Mucosa of stomach (tissue), 1 donor: ENCODE results near the gene CCNI.

Experiments used
- H3K27me3 ChIP-seq: one replicate; pipeline ENCODE4 v1.7.0; 2013; ENCODE audit warnings: mild to moderate bottlenecking, low read length; ENCODE audit not compliant: control insufficient read depth, insufficient read depth
- H3K36me3 ChIP-seq: one replicate; pipeline ENCODE4 v1.7.0; 2013; ENCODE audit warnings: low read length; ENCODE audit not compliant: control insufficient read depth, insufficient read depth
- H3K4me1 ChIP-seq: one replicate; pipeline ENCODE4 v1.7.0; 2013; ENCODE audit warnings: mild to moderate bottlenecking, low read length; ENCODE audit not compliant: control insufficient read depth, insufficient read depth
- H3K4me3 ChIP-seq: one replicate; pipeline ENCODE4 v1.7.0; 2013; ENCODE audit warnings: low read length
- H3K9ac ChIP-seq: one replicate; pipeline ENCODE4 v1.7.0; 2013; ENCODE audit warnings: mild to moderate bottlenecking, low read length, moderate library complexity
- H3K9me3 ChIP-seq: one replicate; pipeline ENCODE4 v1.7.0; 2013; ENCODE audit warnings: mild to moderate bottlenecking, low read length, moderate library complexity; ENCODE audit not compliant: control insufficient read depth
- donor health status: Pancreatic carcinoma.

CCNI gene

GRCh38 chr4:77075869-77076799, at the start of gene CCNI:
CCNI (minus strand) TSS chr4:77075989; CDS start chr4:77066362, 9,627 bp downstream.
- peak within 1 kb of the TSS; percentile 83 for H3K9ac ChIP-seq
- peaks cover 19% of the 10 kb centered on the region for H3K4me1 ChIP-seq
- no peaks in the 10 kb centered on the region for H3K36me3 ChIP-seq
- no peaks in the 10 kb centered on the region for H3K27me3 ChIP-seq
- peak within 1 kb of the TSS; percentile 85 for H3K4me3 ChIP-seq
- no peaks in the 10 kb centered on the region for H3K9me3 ChIP-seq

GRCh38 chr4:77124576-77124975, 48.8 kb upstream of the CCNI start:
- Histone ChIP-seq H3K9ac (no peak overlapping the region), H3K36me3 (no peaks in the 10 kb centered on the region), H3K4me1 (no peaks in the 10 kb centered on the region), H3K9me3 (no peaks in the 10 kb centered on the region), H3K27me3 (no peaks in the 10 kb centered on the region), H3K4me3 (no peak overlapping the region)

GRCh38 chr4:77123411-77123810, 47.6 kb upstream of the CCNI start:
- Histone ChIP-seq H3K9me3 (no peaks in the 10 kb centered on the region), H3K4me1 (no peaks in the 10 kb centered on the region), H3K36me3 (no peaks in the 10 kb centered on the region), H3K27me3 (no peaks in the 10 kb centered on the region), H3K4me3 (no peak overlapping the region), H3K9ac (no peak overlapping the region)

GRCh38 chr4:77122656-77123055, 46.9 kb upstream of the CCNI start:
- H3K27me3 ChIP-seq, result no peaks in the 10 kb centered on the region
- H3K9me3 ChIP-seq, result no peaks in the 10 kb centered on the region
- H3K4me1 ChIP-seq, result no peaks in the 10 kb centered on the region
- no peak overlapping the region for H3K9ac ChIP-seq
- H3K4me3 ChIP-seq, result no peak overlapping the region
- no peaks in the 10 kb centered on the region for H3K36me3 ChIP-seq

GRCh38 chr4:77121736-77122240, 46.0 kb upstream of the CCNI start:
- Histone ChIP-seq H3K9ac (no peak overlapping the region), H3K4me3 (no peak overlapping the region), H3K4me1 (no peaks in the 10 kb centered on the region), H3K36me3 (no peaks in the 10 kb centered on the region), H3K27me3 (no peaks in the 10 kb centered on the region), H3K9me3 (no peaks in the 10 kb centered on the region)

GRCh38 chr4:77120886-77121508, 45.2 kb upstream of the CCNI start:
- Histone ChIP-seq H3K36me3 (no peaks in the 10 kb centered on the region), H3K4me3 (no peak overlapping the region), H3K9me3 (no peaks in the 10 kb centered on the region), H3K4me1 (no peaks in the 10 kb centered on the region), H3K9ac (no peak overlapping the region), H3K27me3 (no peaks in the 10 kb centered on the region)

GRCh38 chr4:77117721-77118120, 41.9 kb upstream of the CCNI start:
- Histone ChIP-seq H3K27me3 (no peaks in the 10 kb centered on the region), H3K4me3 (no peak overlapping the region), H3K9ac (no peak overlapping the region), H3K4me1 (no peaks in the 10 kb centered on the region), H3K36me3 (no peaks in the 10 kb centered on the region), H3K9me3 (no peaks in the 10 kb centered on the region)

GRCh38 chr4:77113069-77113468, 37.3 kb upstream of the CCNI start:
- H3K4me3 ChIP-seq, result no peak overlapping the region
- no peaks in the 10 kb centered on the region for H3K27me3 ChIP-seq
- no peaks in the 10 kb centered on the region for H3K9me3 ChIP-seq
- H3K9ac ChIP-seq, result no peak overlapping the region
- H3K4me1 ChIP-seq, result no peaks in the 10 kb centered on the region
- H3K36me3 ChIP-seq, result no peaks in the 10 kb centered on the region

- no peaks in the 10 kb centered on the region for H3K27me3 ChIP-seq
Observed at GRCh38 chr4:77110730-77111129, 34.9 kb upstream of the CCNI start.

GRCh38 chr4:77104791-77105540, 29.2 kb upstream of the CCNI start:
- Histone ChIP-seq H3K9ac (no peak overlapping the region), H3K4me3 (no peak overlapping the region), H3K9me3 (no peaks in the 10 kb centered on the region)

More at GRCh38 chr4:77110730-77111129, 34.9 kb upstream of the CCNI start:
- H3K4me1 ChIP-seq, result no peaks in the 10 kb centered on the region
- no peak overlapping the region for H3K9ac ChIP-seq
- H3K36me3 ChIP-seq, result no peaks in the 10 kb centered on the region
- no peak overlapping the region for H3K4me3 ChIP-seq
- H3K9me3 ChIP-seq, result no peaks in the 10 kb centered on the region

GRCh38 chr4:77104388-77104787, 28.6 kb upstream of the CCNI start:
- no peaks in the 10 kb centered on the region for H3K9me3 ChIP-seq
- no peak overlapping the region for H3K4me3 ChIP-seq
- H3K27me3 ChIP-seq, result no peaks in the 10 kb centered on the region
- no peak overlapping the region for H3K9ac ChIP-seq
- H3K36me3 ChIP-seq, result no peaks in the 10 kb centered on the region
- peaks cover 10% of the 10 kb centered on the region for H3K4me1 ChIP-seq

More at GRCh38 chr4:77104791-77105540, 29.2 kb upstream of the CCNI start:
- no peaks in the 10 kb centered on the region for H3K36me3 ChIP-seq
- no peaks in the 10 kb centered on the region for H3K27me3 ChIP-seq
- peaks cover 10% of the 10 kb centered on the region for H3K4me1 ChIP-seq
